ENCODE results near the gene EWSR1. TPM values are rescaled to one million over a fixed set of nuclear protein-coding genes. Genes with fewer than 3 reads are reported as not detected.
A peak's percentile ranks its signal among the peaks of the same experiment; 100 is the strongest.

Gene EWSR1
- polyA plus RNA-seq, 3 donors, result 81.2 to 280 (median 136) TPM

DNA sequence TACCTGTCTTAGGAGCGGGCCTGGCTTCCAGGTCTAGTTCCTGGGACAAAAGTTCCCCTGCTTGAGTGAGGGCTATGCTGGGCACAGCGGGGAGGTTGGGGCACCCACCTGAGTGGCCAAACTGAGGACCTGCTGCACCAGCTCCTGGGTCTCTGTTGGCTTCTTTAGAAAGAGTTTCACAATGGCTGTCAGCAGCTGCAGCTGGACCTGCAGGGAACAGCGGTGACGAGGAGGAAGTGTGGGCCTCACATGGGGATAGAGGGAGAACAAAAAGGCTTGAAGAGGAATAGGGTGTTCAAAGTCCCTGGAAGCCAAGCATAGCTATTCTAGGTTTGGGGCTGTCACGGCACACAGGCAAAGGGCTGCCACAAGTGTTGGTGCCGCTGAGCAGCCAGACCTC lies 74.1 kb downstream of the EWSR1 start:
- DNase-seq, result no peak
- Mint-ChIP-seq H3K4me3 (no peak overlapping the region), H3K27me3 (ENCODE audit: low read depth in 3 of 3) (peaks cover 0 to 3% (median 0%) of the 10 kb centered on the region in 3 donors), H3K9me3 (no peaks in the 10 kb centered on the region), H3K4me1 (no peaks in the 10 kb centered on the region), H3K36me3 (peaks cover 93 to 100% of the 10 kb centered on the region in 2 donors), H3K27ac (peak overlapping the region in 1 of 7 donors; percentile 21)
- no peak overlapping the region for H2AFZ ChIP-seq (ENCODE audit: insufficient read depth, low read depth, low read length, poor library complexity, severe bottlenecking)
- WGBS (ENCODE audit: insufficient coverage), result 45% methylated on average over 6 of the region's 6 CpGs
- H3K27ac ChIP-seq (ENCODE audit: low read depth in 1 of 2, low read length in 2 of 2), result peak overlapping the region in 1 of 2 donors; percentile 5
- H3K4me3 ChIP-seq (replicated peaks in 1 of 3; ENCODE audit: low read depth in 2 of 3, low read length in 3 of 3), result no peak overlapping the region
- peaks cover 45% of the 10 kb centered on the region for H4K20me1 ChIP-seq (ENCODE audit: insufficient read depth, low read length)
- H3K79me2 ChIP-seq (ENCODE audit: insufficient read depth, low read length), result no peaks in the 10 kb centered on the region
- no peaks in the 10 kb centered on the region for H3K27me3 ChIP-seq (ENCODE audit: control insufficient read depth in 2 of 2, insufficient read depth in 2 of 2, low read length in 2 of 2)
- H3K4me2 ChIP-seq (replicated peaks; ENCODE audit: extremely low read depth, low read length, poor library complexity, severe bottlenecking), result no peak overlapping the region
- intact Hi-C loops (cut with micrococcal nuclease), result no loop called here
- TF ChIP-seq, protein P1, sequence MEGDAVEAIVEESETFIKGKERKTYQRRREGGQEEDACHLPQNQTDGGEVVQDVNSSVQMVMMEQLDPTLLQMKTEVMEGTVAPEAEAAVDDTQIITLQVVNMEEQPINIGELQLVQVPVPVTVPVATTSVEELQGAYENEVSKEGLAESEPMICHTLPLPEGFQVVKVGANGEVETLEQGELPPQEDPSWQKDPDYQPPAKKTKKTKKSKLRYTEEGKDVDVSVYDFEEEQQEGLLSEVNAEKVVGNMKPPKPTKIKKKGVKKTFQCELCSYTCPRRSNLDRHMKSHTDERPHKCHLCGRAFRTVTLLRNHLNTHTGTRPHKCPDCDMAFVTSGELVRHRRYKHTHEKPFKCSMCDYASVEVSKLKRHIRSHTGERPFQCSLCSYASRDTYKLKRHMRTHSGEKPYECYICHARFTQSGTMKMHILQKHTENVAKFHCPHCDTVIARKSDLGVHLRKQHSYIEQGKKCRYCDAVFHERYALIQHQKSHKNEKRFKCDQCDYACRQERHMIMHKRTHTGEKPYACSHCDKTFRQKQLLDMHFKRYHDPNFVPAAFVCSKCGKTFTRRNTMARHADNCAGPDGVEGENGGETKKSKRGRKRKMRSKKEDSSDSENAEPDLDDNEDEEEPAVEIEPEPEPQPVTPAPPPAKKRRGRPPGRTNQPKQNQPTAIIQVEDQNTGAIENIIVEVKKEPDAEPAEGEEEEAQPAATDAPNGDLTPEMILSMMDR (IDR thresholded peaks at IDR 0.05), result no peak
- H3K36me3 ChIP-seq (replicated peaks in 1 of 2; ENCODE audit: control insufficient read depth in 1 of 2, insufficient read depth in 2 of 2, low read length in 2 of 2), result peaks cover 91 to 100% of the 10 kb centered on the region in 2 donors
- H3K4me1 ChIP-seq (ENCODE audit: control insufficient read depth in 1 of 2, insufficient read depth in 2 of 2, low read length in 2 of 2), result no peaks in the 10 kb centered on the region
- no peak overlapping the region for H3K9ac ChIP-seq (ENCODE audit: insufficient read depth, low read length, poor library complexity, severe bottlenecking)
- no peaks in the 10 kb centered on the region for H3K9me3 ChIP-seq (replicated peaks in 1 of 2; ENCODE audit: control insufficient read depth in 1 of 2, insufficient read depth in 1 of 2, low read length in 2 of 2)

DNA sequence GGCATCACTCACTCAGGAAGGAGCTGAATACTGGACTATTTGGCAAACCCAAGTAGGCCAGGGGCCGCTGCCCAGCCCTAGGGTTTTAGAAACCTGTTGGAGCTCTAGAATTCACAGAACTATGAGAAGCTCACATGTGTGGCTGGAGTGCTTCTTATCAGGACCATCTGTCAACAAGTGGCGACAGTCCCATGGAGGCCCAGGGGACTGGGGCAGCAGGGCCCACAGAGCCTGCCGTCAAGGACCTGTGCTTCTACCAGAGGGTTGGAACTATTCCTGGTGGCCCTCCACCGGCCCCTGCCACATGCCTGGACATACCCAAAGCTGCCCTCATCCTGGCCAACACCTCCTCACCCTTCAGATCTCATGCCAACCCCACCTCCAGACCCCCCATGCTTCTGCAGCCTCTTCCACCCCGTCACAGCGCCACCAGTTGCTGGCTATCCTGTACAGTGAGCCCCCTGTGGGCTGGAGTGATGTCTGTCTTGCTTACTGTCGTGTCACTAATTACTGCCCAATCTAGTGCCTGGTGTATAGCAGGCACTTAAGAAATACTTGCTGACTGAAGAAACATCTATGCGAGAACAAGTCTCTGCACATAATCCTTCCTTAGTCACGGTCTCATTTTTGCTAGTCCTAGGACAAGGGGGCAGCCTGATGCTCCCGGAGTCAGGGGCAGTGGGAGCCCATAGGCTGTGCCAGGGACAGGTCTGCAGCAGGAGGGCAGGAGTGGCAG lies 74.7 kb downstream of the EWSR1 start:
- DNase-seq, result no peak
- Histone ChIP-seq H3K79me2 (ENCODE audit: insufficient read depth, low read length) (no peaks in the 10 kb centered on the region), H3K27ac (ENCODE audit: low read depth in 1 of 2, low read length in 2 of 2) (peak overlapping the region in 1 of 2 donors; percentile 8), H3K36me3 (replicated peaks in 1 of 2; ENCODE audit: control insufficient read depth in 1 of 2, insufficient read depth in 2 of 2, low read length in 2 of 2) (peaks cover 91 to 100% of the 10 kb centered on the region in 2 donors), H3K4me3 (replicated peaks in 1 of 3; ENCODE audit: low read depth in 2 of 3, low read length in 3 of 3) (no peak overlapping the region), H3K27me3 (ENCODE audit: control insufficient read depth in 2 of 2, insufficient read depth in 2 of 2, low read length in 2 of 2) (no peaks in the 10 kb centered on the region), H3K9ac (ENCODE audit: insufficient read depth, low read length, poor library complexity, severe bottlenecking) (no peak overlapping the region), H2AFZ (ENCODE audit: insufficient read depth, low read depth, low read length, poor library complexity, severe bottlenecking) (no peak overlapping the region), H3K4me1 (ENCODE audit: control insufficient read depth in 1 of 2, insufficient read depth in 2 of 2, low read length in 2 of 2) (no peaks in the 10 kb centered on the region), H3K4me2 (replicated peaks; ENCODE audit: extremely low read depth, low read length, poor library complexity, severe bottlenecking) (no peak overlapping the region), H3K9me3 (replicated peaks in 1 of 2; ENCODE audit: control insufficient read depth in 1 of 2, insufficient read depth in 1 of 2, low read length in 2 of 2) (no peaks in the 10 kb centered on the region), H4K20me1 (ENCODE audit: insufficient read depth, low read length) (peaks cover 48% of the 10 kb centered on the region)
- H3K36me3 Mint-ChIP-seq, result peaks cover 94 to 100% of the 10 kb centered on the region in 2 donors
- H3K4me1 Mint-ChIP-seq, result no peaks in the 10 kb centered on the region
- H3K9me3 Mint-ChIP-seq, result no peaks in the 10 kb centered on the region
- peaks cover 0 to 3% (median 0%) of the 10 kb centered on the region in 3 donors for H3K27me3 Mint-ChIP-seq (ENCODE audit: low read depth in 3 of 3)
- peak overlapping the region in 6 of 7 donors; percentile 4 to 83 (median 25) for H3K27ac Mint-ChIP-seq
- TF ChIP-seq, protein P1 (IDR thresholded peaks at IDR 0.05), result no peak
- H3K4me3 Mint-ChIP-seq, result no peak overlapping the region
- WGBS (ENCODE audit: insufficient coverage), result 87% methylated on average over 6 of the region's 10 CpGs
- intact Hi-C loops (cut with micrococcal nuclease), result no loop called here
